Neural progenitor cell (in vitro differentiated cells): ENCODE results near the gene CHPF. TPM values are rescaled to one million over a fixed set of nuclear protein-coding genes. Genes with fewer than 3 reads are reported as not detected.

Experiments used
- DNase-seq: peaks from one replicate; pipeline ENCODE4 v3.0.0-alpha.2; 2016; ENCODE audit warnings: low spot score
- H2AFZ ChIP-seq: fragments of 200-600 bp; sonication (generic); replicated peaks from 2 replicates; pipeline ENCODE4 v1.6.1; 2016; ENCODE audit warnings: antibody characterized with exemption
- H3F3A ChIP-seq: fragments of 200-600 bp; sonication (generic); 2 replicates; pipeline ENCODE4 v1.6.1; 2016; ENCODE audit warnings: antibody characterized with exemption, low read depth
- H3K27ac ChIP-seq: fragments of 200-600 bp; sonication (generic); 2 replicates; pipeline ENCODE4 v1.5.1; 2016; ENCODE audit warnings: mild to moderate bottlenecking
- H3K27me3 ChIP-seq: fragments of 200-600 bp; sonication (generic); 2 replicates; pipeline ENCODE4 v1.6.1; 2016; ENCODE audit warnings: mild to moderate bottlenecking, moderate library complexity
- H3K36me3 ChIP-seq: fragments of 200-600 bp; sonication (generic); 2 replicates; pipeline ENCODE4 v1.5.1; 2016
- H3K4me1 ChIP-seq: fragments of 200-600 bp; sonication (generic); 2 replicates; pipeline ENCODE4 v1.6.1; 2016; ENCODE audit warnings: mixed run types
- H3K4me2 ChIP-seq: fragments of 200-600 bp; sonication (generic); 2 replicates; pipeline ENCODE4 v1.6.1; 2016
- H3K4me3 ChIP-seq: fragments of 200-600 bp; sonication (generic); 2 replicates; pipeline ENCODE4 v1.5.1; 2016
- H3K79me2 ChIP-seq: fragments of 200-600 bp; sonication (generic); 2 replicates; pipeline ENCODE4 v1.6.1; 2016; ENCODE audit warnings: low read depth
- H3K9ac ChIP-seq: fragments of 200-600 bp; sonication (generic); 2 replicates; pipeline ENCODE4 v1.6.1; 2016
- H3K9me3 ChIP-seq: fragments of 200-600 bp; sonication (generic); 2 replicates; pipeline ENCODE4 v1.5.1; 2016; ENCODE audit warnings: low read depth
- H4K20me1 ChIP-seq: fragments of 200-600 bp; sonication (generic); 2 replicates; pipeline ENCODE4 v1.6.1; 2016; ENCODE audit warnings: low read depth
- H3K27ac Mint-ChIP-seq: 3 replicates; pipeline ENCODE4 v1.8.0; 2021; ENCODE audit warnings: mixed read lengths
- H3K27me3 Mint-ChIP-seq: 2 replicates; pipeline ENCODE4 v1.8.0; 2022; ENCODE audit warnings: low read depth, mild to moderate bottlenecking, inconsistent platforms, moderate library complexity, mixed read lengths; ENCODE audit not compliant: insufficient read depth
- H3K36me3 Mint-ChIP-seq: 3 replicates; pipeline ENCODE4 v1.8.0; 2021; ENCODE audit warnings: mixed read lengths
- H3K4me1 Mint-ChIP-seq: 3 replicates; pipeline ENCODE4 v1.8.0; 2021; ENCODE audit warnings: mixed read lengths
- H3K4me3 Mint-ChIP-seq: 3 replicates; pipeline ENCODE4 v1.8.0; 2021; ENCODE audit warnings: mild to moderate bottlenecking, moderate library complexity, mixed read lengths
- H3K9me3 Mint-ChIP-seq: 3 replicates; pipeline ENCODE4 v1.8.0; 2020; ENCODE audit warnings: mixed read lengths
- EZH2 ChIP-seq: fragments of 200-600 bp; sonication (generic); IDR thresholded peaks from 2 replicates; pipeline ENCODE4 v1.6.1; 2017; ENCODE audit warnings: antibody characterized with exemption, mild to moderate bottlenecking, moderate library complexity
- EZH2phosphoT487 ChIP-seq: fragments of 200-600 bp; sonication (generic); IDR thresholded peaks from 2 replicates; pipeline ENCODE4 v1.6.1; 2017; ENCODE audit warnings: antibody characterized with exemption
- total RNA-seq: library from RNA; depleted of rRNA; stranded (reverse); fragments of >200 nt; gene quantifications from 2 replicates; pipeline ENCODE4 v1.2.3, GENCODE V29; 2015; ENCODE audit warnings: low replicate concordance
- TF ChIP-seq, protein P1 (sequence below): fragments of 200-600 bp; sonication (generic); IDR thresholded peaks from 2 replicates; pipeline ENCODE4 v1.5.1; 2017; ENCODE audit warnings: antibody characterized with exemption, mild to moderate bottlenecking

Gene CHPF
- total RNA-seq, 1 donor from 2014 or later: 6.7 TPM

DNA sequence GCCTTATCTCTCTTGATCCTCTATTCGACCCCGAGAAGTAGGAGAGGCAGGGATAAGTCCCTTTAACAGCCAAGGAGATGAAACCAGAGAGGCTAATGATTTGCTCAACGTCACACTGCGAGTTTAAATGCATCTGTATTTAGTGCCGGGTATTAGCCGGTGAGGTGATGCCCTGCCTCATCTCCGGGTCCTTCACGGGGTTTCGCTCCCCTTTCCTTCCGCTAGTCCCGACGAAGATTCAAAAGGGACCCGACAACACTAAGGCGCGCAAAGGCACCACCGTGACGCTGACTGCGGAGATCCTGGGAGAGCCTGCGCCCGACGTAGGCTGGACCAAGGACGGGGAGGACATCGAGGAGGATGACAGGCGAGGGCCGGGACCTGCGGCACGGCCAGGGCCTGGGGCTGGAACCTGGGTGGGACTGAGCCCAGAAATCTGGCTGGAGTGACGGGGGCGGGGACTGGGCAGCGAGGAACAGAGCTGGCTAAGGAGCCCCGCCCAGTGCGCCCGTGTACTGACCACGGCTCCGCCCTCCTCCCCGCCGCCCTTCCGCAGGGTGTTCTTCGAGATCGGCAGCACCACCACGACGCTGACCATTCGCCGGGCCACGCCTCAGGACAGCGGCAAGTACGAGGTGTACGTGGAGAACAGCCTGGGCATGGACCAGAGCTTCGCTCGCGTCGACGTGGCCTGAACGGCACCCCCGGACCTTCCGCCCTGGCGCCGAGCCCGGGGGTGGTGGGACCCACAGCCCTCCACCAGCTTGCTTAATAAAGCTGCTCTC lies 45.9 kb downstream of the CHPF start:
- Mint-ChIP-seq H3K27ac (no peak overlapping the region), H3K4me3 (peak overlapping the region; percentile 93), H3K36me3 (no peaks in the 10 kb centered on the region), H3K27me3 (peaks cover 32% of the 10 kb centered on the region), H3K4me1 (peaks cover 28% of the 10 kb centered on the region), H3K9me3 (no peaks in the 10 kb centered on the region)
- Histone ChIP-seq H4K20me1 (peaks cover 10% of the 10 kb centered on the region), H3K4me1 (peaks cover 19% of the 10 kb centered on the region), H3K27ac (no peak overlapping the region), H3K36me3 (no peaks in the 10 kb centered on the region), H3K4me3 (peak overlapping the region; percentile 64), H3K9ac (no peak overlapping the region), H3F3A (peaks cover 15% of the 10 kb centered on the region), H3K27me3 (peaks cover 58% of the 10 kb centered on the region), H3K9me3 (no peaks in the 10 kb centered on the region), H3K4me2 (peak overlapping the region; percentile 91), H2AFZ (peak overlapping the region; percentile 82), H3K79me2 (no peaks in the 10 kb centered on the region)
- TF ChIP-seq EZH2: peak; percentile 91
- TF ChIP-seq EZH2phosphoT487: peak; percentile 94
- TF ChIP-seq, protein P1, sequence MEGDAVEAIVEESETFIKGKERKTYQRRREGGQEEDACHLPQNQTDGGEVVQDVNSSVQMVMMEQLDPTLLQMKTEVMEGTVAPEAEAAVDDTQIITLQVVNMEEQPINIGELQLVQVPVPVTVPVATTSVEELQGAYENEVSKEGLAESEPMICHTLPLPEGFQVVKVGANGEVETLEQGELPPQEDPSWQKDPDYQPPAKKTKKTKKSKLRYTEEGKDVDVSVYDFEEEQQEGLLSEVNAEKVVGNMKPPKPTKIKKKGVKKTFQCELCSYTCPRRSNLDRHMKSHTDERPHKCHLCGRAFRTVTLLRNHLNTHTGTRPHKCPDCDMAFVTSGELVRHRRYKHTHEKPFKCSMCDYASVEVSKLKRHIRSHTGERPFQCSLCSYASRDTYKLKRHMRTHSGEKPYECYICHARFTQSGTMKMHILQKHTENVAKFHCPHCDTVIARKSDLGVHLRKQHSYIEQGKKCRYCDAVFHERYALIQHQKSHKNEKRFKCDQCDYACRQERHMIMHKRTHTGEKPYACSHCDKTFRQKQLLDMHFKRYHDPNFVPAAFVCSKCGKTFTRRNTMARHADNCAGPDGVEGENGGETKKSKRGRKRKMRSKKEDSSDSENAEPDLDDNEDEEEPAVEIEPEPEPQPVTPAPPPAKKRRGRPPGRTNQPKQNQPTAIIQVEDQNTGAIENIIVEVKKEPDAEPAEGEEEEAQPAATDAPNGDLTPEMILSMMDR: no peak
- peak; percentile 76 for DNase-seq

DNA sequence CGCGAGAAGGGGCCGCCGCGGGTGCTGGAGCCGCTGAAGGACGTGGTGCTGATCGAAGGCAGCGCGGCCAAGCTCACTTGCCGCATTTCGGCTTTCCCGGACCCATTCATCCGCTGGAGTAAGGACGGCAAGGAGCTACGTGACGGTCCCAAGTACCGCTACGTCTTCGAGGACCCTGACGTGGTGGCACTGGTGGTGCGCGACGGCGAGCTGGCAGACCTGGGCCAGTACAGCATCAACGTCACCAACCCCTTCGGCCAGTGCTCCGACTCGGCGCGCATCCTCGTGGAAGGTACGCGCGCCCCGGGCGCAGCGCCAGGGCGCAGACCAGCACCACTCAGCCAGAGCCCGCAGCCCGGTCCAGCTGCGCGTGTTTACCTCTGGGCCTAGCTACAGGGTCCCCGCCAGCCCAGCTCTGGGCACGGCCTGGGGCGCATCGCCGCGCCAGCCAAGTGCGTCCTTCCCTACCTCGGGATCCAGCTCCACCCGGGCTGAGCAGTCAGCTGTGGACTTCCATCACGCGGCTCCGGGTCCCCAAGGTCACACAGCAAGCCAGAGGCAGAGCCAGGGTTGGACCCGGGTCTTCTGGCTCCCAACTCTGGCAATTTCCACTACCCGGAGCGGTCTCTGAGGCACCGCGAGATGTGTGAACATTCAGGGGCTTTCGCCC lies 46.6 kb downstream of the CHPF start:
- Histone ChIP-seq H3K4me2 (peak overlapping the region; percentile 91), H3K27ac (no peak overlapping the region), H4K20me1 (peaks cover 10% of the 10 kb centered on the region), H2AFZ (no peak overlapping the region), H3K9ac (no peak overlapping the region), H3K27me3 (peaks cover 65% of the 10 kb centered on the region), H3K9me3 (no peaks in the 10 kb centered on the region), H3F3A (peaks cover 15% of the 10 kb centered on the region), H3K4me3 (peak overlapping the region; percentile 18), H3K4me1 (peaks cover 19% of the 10 kb centered on the region), H3K36me3 (no peaks in the 10 kb centered on the region), H3K79me2 (no peaks in the 10 kb centered on the region)
- Mint-ChIP-seq H3K36me3 (no peaks in the 10 kb centered on the region), H3K27me3 (peaks cover 34% of the 10 kb centered on the region), H3K4me1 (peaks cover 28% of the 10 kb centered on the region), H3K9me3 (no peaks in the 10 kb centered on the region), H3K27ac (no peak overlapping the region), H3K4me3 (peak overlapping the region; percentile 93)
- TF ChIP-seq EZH2 (peak; percentile 86), EZH2phosphoT487 (no peak)
- TF ChIP-seq, protein P1: no peak
- DNase-seq: peak; percentile 48

DNA sequence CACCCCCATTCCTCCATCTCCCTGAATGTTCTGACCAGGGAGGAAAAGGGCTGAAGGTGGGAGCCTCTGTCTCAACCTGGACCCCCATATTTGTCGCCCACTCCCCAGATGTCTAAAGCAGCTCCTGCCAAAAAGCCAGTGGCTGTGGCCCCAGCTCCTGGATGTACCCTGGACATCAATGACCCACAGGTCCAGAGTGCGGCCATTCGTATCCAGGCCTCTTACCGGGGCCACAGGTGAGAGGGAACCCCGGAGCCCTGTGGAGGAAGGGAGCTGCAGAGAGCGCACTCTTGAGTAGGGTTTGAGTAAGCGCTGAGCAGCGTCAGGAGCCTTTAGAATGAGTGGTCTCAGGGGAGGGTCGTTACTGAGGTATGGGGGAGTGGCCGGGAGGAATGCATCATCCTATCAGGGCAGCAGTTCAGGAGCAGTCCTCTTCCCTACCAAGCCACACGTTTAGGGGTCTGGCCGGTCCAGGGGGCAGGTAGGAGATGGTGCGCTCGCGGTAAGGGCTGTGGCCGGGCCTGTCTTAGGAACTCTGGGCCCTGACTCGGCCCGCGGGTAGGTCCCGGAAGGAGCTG lies 47.3 kb downstream of the CHPF start:
- no peak overlapping the region for H3K27ac ChIP-seq
- no peak overlapping the region for H3K27ac Mint-ChIP-seq
- H3K9ac ChIP-seq: no peak overlapping the region
- no peaks in the 10 kb centered on the region for H3K9me3 ChIP-seq
- H3K9me3 Mint-ChIP-seq: no peaks in the 10 kb centered on the region
- TF ChIP-seq, protein P1: no peak
- TF ChIP-seq EZH2: no peak
- no peak for TF ChIP-seq EZH2phosphoT487
- peaks cover 71% of the 10 kb centered on the region for H3K27me3 ChIP-seq
- H3K4me2 ChIP-seq: peak overlapping the region; percentile 91
- peak overlapping the region; percentile 18 for H3K4me3 ChIP-seq
- H3K79me2 ChIP-seq: no peaks in the 10 kb centered on the region
- H3K4me3 Mint-ChIP-seq: peak overlapping the region; percentile 72
- H4K20me1 ChIP-seq: peaks cover 10% of the 10 kb centered on the region
- H3F3A ChIP-seq: peaks cover 15% of the 10 kb centered on the region
- no peak overlapping the region for H2AFZ ChIP-seq
- H3K36me3 Mint-ChIP-seq: no peaks in the 10 kb centered on the region
- peaks cover 26% of the 10 kb centered on the region for H3K4me1 Mint-ChIP-seq
- DNase-seq: no peak
- peaks cover 31% of the 10 kb centered on the region for H3K27me3 Mint-ChIP-seq
- H3K4me1 ChIP-seq: peaks cover 19% of the 10 kb centered on the region
- H3K36me3 ChIP-seq: no peaks in the 10 kb centered on the region
